Small intestine (tissue), 7 donors: ENCODE data around the gene HEBP2. TPM values are rescaled to one million over a fixed set of nuclear protein-coding genes. Genes with fewer than 3 reads are reported as not detected.
A peak's percentile ranks its signal among the peaks of the same experiment; 100 is the strongest.
"Not testable (repeated sequence)": the region's sequence is repeated elsewhere in the genome, so short reads cannot be mapped to it uniquely, and the experiment has no call there.

Source experiments
- DNase-seq, 2 donors: peaks; one replicate each; pipeline versions ENCODE4 v3.0.0 to v3.0.0-alpha.2; 2013
- FAIRE-seq: peaks from 2 replicates; lab custom pipeline; 2012; peaks lifted over from hg19 to GRCh38; lab: Jason Lieb, UNC
- H3K27ac ChIP-seq, 3 donors: one replicate each; pipeline ENCODE4 v1.5.1; 2013; ENCODE audit warnings: low read length in 2 of 3, mild to moderate bottlenecking in 2 of 3, control low read depth in 1 of 3, inconsistent platforms in 1 of 3, low read depth in 1 of 3, moderate library complexity in 1 of 3
- H3K27me3 ChIP-seq, 3 donors: one replicate each; pipeline ENCODE4 v1.6.1; 2013; ENCODE audit warnings: low read length in 3 of 3, inconsistent platforms in 1 of 3; ENCODE audit not compliant: control insufficient read depth in 3 of 3, insufficient read depth in 3 of 3
- H3K36me3 ChIP-seq, 3 donors: one replicate each; pipeline ENCODE4 v1.6.1; 2013; ENCODE audit warnings: low read length in 3 of 3, inconsistent platforms in 1 of 3, low read depth in 1 of 3, mild to moderate bottlenecking in 1 of 3, moderate library complexity in 1 of 3; ENCODE audit not compliant: control insufficient read depth in 3 of 3, insufficient read depth in 2 of 3
- H3K4me1 ChIP-seq, 3 donors: one replicate each; pipeline ENCODE4 v1.6.1; 2013; ENCODE audit warnings: low read length in 2 of 3, inconsistent platforms in 1 of 3, low read depth in 1 of 3, mild to moderate bottlenecking in 1 of 3, moderate library complexity in 1 of 3; ENCODE audit not compliant: control insufficient read depth in 3 of 3, insufficient read depth in 2 of 3
- H3K4me3 ChIP-seq, 3 donors: one replicate each; pipeline ENCODE4 v1.5.1; 2013; ENCODE audit warnings: low read length in 3 of 3, control low read depth in 1 of 3, inconsistent platforms in 1 of 3, low read depth in 1 of 3, mild to moderate bottlenecking in 1 of 3, moderate library complexity in 1 of 3
- H3K9me3 ChIP-seq, 2 donors: one replicate each; pipeline ENCODE4 v1.6.1; 2013; ENCODE audit warnings: low read depth in 1 of 2, low read length in 1 of 2; ENCODE audit not compliant: control insufficient read depth in 2 of 2, insufficient read depth in 1 of 2
- WGBS, 3 donors: extraction: QIAGEN DNeasy Blood & Tissue Kit; methylation state at CpG; one replicate each; pipeline ENCODE4 v1.1.7; 2013; 5-methylcytosine and 5-hydroxymethylcytosine counted together
- polyA plus RNA-seq, 4 donors: library from polyadenylated mRNA; stranded (reverse) in 3 of 4; unstranded in 1 of 4; fragments of 200-250 nt in 3 of 4; fragments of 120-200 nt in 1 of 4; gene quantifications; one replicate each; pipeline versions ENCODE4 v1.2.1 to v1.2.3, GENCODE V29; 2013
- donor health status: healthy with polysubstance abuse.
- donor health status: control.
- donor health status: control.
- donor health status: Bipolar disorder and iron deficiency.
- donor health status: healthy.

HEBP2 gene
- polyA plus RNA-seq, 4 donors, result 17.0 to 31.1 (median 24.4) TPM

- WGBS, 3 donors, result 82 to 93% (median 82%) methylated on average over 10 of the region's 10 CpGs
- Histone ChIP-seq H3K9me3 (peaks cover 0 to 8% of the 10 kb centered on the region in 2 donors), H3K36me3 (peaks cover 4 to 34% (median 18%) of the 10 kb centered on the region in 3 donors), H3K4me3 (no peak overlapping the region), H3K27ac (no peak overlapping the region), H3K27me3 (no peaks in the 10 kb centered on the region), H3K4me1 (peaks cover 0 to 4% (median 0%) of the 10 kb centered on the region in 3 donors)
- FAIRE-seq (no peak), DNase-seq (peak in 1 of 2 donors; percentile 33)
These were observed 17.6 kb downstream of the HEBP2 start for GRCh38 chr6:138421608-138422007.

DNA sequence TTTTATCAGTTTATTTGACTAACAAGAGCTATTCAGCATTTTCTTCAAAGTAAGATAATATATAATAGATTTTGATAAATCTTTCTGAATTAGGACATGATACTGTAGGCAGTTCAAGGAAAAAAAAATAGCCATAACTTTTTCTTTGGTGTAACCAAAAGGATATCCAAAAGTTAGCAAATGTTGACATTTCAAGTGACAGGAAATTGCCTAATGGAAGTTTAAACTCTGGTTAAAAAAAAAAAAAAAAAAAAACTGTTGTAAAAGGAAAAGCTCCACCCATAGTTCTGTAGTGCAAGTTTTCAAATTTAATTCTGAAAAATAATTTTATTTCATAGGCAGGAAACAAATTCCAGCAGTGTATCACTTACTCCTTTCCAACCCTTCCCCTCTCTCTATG, 18.8 kb downstream of the HEBP2 start:
- peaks cover 4 to 38% (median 21%) of the 10 kb centered on the region in 3 donors for H3K36me3 ChIP-seq
- DNase-seq, result no peak
- no peaks in the 10 kb centered on the region for H3K27me3 ChIP-seq
- peaks cover 0 to 4% (median 0%) of the 10 kb centered on the region in 3 donors for H3K4me1 ChIP-seq
- no peak overlapping the region for H3K4me3 ChIP-seq
- FAIRE-seq, result no peak
- H3K27ac ChIP-seq, result no peak overlapping the region
- peaks cover 0 to 8% of the 10 kb centered on the region in 2 donors for H3K9me3 ChIP-seq

DNA sequence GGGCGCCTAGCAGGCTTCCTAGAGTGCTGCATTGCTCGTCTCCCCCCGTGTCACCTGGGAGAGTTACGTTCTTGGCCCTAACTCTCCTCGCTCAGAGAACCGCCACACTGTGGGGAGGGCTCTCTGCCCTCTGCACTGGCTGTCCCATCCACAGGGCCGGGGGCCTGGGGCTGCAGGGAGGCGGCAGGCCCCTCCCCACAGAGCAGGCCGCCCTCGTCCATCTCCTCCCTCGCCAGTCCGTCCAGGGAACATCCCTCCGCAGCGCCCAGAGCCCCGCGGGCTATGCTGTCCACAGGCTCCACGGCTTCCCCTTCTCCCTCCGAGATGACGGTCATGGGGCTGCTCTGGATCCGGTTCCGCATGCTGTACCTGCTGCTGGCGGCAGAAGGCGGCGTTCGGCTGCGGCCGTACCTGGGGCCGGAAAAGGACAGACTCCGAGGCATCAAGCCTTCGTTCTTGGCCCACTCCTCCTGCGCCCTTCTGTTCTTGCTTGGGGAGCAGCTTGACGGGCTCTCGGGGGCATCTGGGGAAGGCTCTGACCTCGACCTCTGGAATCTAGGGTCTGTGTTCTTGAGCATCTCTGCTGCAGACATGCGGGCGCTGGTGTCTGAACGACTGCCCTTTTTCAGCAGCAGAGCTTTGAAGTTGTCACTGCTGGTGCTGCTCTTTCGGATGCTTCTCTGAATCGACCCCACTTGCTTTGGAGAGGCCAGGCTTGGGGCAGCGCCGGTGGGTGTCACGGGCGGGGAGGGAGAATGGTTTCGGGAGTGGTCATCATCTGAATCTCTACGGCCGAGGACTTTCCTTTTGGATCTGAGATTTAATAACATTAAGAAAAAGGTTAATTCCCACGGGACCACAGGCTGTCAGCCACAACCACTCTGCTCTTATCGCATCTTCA, 20.2 kb downstream of the HEBP2 start:
- Histone ChIP-seq H3K9me3 (no peaks in the 10 kb centered on the region), H3K4me1 (peaks cover 0 to 7% (median 0%) of the 10 kb centered on the region in 3 donors), H3K27me3 (no peaks in the 10 kb centered on the region), H3K27ac (no peak overlapping the region), H3K36me3 (peaks cover 4 to 40% (median 23%) of the 10 kb centered on the region in 3 donors), H3K4me3 (no peak overlapping the region)
- DNase-seq (no peak), FAIRE-seq (no peak)
- 94 to 96% (median 95%) methylated on average over 47 to 48 of the region's 48 CpGs for WGBS, 3 donors

- not testable (repeated sequence) for H3K27ac ChIP-seq, H3K27me3 ChIP-seq, H3K9me3 ChIP-seq, H3K4me1 ChIP-seq, H3K4me3 ChIP-seq, DNase-seq, FAIRE-seq
- WGBS, 3 donors, result 89 to 93% (median 92%) methylated on average over 7 of the region's 7 CpGs
- peaks cover 4 to 46% (median 27%) of the 10 kb centered on the region in 3 donors for H3K36me3 ChIP-seq
These were observed 21.2 kb downstream of the HEBP2 start for GRCh38 chr6:138425256-138425655.

DNA sequence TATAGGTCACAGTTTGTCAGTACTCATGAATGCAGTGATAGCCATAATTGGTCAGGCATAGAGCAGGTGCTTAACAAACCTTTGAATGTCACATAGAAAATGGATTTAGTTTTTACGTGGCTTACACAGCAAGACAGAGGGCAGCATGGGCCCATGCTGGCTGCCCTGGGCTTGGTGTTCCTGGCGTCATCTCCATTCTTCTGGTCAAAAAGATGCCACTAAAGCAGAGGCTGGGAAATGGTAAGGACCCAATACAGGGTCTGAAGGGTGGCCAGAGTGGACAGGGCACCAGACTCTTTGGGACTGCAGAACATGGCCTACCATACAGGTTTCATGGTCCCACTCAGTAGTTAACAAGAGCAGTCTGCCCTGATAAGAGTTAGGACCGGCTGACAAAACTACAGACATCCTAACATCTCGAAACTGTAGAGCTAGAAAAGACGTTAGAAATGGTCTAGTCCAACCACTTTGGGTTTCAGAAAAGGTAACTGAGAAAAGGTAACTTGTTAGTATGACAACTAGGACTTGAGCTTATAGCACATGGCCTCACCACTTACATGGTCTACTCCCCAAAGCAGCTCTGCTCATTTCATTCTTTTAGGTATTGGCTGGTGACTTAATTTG, 22.6 kb downstream of the HEBP2 start:
- H3K36me3 ChIP-seq, result peaks cover 4 to 57% (median 31%) of the 10 kb centered on the region in 3 donors
- H3K27ac ChIP-seq, result no peak overlapping the region
- no peak for FAIRE-seq
- DNase-seq, result no peak
- WGBS, 3 donors, result 74 to 86% (median 80%) methylated on average over 5 of the region's 5 CpGs
- peaks cover 0 to 9% (median 0%) of the 10 kb centered on the region in 3 donors for H3K4me1 ChIP-seq
- no peaks in the 10 kb centered on the region for H3K27me3 ChIP-seq
- H3K9me3 ChIP-seq, result no peaks in the 10 kb centered on the region
- H3K4me3 ChIP-seq, result no peak overlapping the region

DNA sequence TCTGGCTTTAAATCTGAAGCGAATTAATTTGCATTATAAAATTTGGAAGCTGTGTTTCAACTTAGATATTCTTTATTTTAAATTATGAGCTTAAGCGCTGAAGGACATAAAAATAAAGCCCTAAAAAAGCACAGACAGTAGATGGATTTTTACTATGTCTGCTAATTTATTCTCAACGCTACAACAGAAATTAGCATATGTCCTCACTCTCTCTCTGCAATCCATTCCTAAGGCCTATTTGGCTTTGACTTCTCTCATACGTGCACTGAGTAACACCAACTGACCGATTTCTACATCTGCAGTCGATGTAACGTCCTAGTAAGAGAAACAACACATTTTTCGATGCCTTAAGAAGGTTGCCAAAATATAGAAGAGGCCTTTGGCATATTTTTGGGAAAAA, 23.7 kb downstream of the HEBP2 start:
- H3K4me3 ChIP-seq, result no peak overlapping the region
- no peaks in the 10 kb centered on the region for H3K27me3 ChIP-seq
- peaks cover 4 to 66% (median 37%) of the 10 kb centered on the region in 3 donors for H3K36me3 ChIP-seq
- H3K4me1 ChIP-seq, result peaks cover 0 to 9% (median 0%) of the 10 kb centered on the region in 3 donors
- H3K27ac ChIP-seq, result no peak overlapping the region
- no peaks in the 10 kb centered on the region for H3K9me3 ChIP-seq
- FAIRE-seq, result no peak
- 80 to 95% (median 91%) methylated on average over 8 of the region's 8 CpGs for WGBS, 3 donors
- DNase-seq, result no peak

GRCh38 chr6:138428944-138429598, 25.0 kb downstream of the HEBP2 start:
- Histone ChIP-seq H3K4me1 (peaks cover 0 to 9% (median 0%) of the 10 kb centered on the region in 3 donors), H3K4me3 (no peak overlapping the region), H3K9me3 (no peaks in the 10 kb centered on the region), H3K27me3 (no peaks in the 10 kb centered on the region), H3K27ac (no peak overlapping the region), H3K36me3 (peaks cover 4 to 68% (median 34%) of the 10 kb centered on the region in 3 donors)
- DNase-seq (peak; percentile 46 to 68), FAIRE-seq (peak; percentile 47)
- WGBS, 3 donors, result 32 to 39% (median 34%) methylated on average over 8 of the region's 8 CpGs

- no peaks in the 10 kb centered on the region for H3K27me3 ChIP-seq
- WGBS, 3 donors, result 73 to 87% (median 79%) methylated on average over 12 of the region's 12 CpGs
- no peak overlapping the region for H3K27ac ChIP-seq
- H3K36me3 ChIP-seq, result peaks cover 2 to 64% (median 30%) of the 10 kb centered on the region in 3 donors
- DNase-seq (no peak), FAIRE-seq (no peak)
- no peaks in the 10 kb centered on the region for H3K9me3 ChIP-seq
- no peak overlapping the region for H3K4me3 ChIP-seq
- peaks cover 0 to 9% (median 0%) of the 10 kb centered on the region in 3 donors for H3K4me1 ChIP-seq
These were observed 25.7 kb downstream of the HEBP2 start for GRCh38 chr6:138429761-138430160.
